PFSK-1 (cell line): ENCODE results near the gene HYLS1.

ENCODE experiments used
- REST ChIP-seq, 2 experiments: IDR thresholded peaks; 2 replicates each; pipeline versions ENCODE4 v1.6.1 to v1.8.0; 2011 to 2012; ENCODE audit warnings: low read depth in 2 of 2, low read length in 2 of 2, control low read depth in 1 of 2, inconsistent platforms in 1 of 2, mild to moderate bottlenecking in 1 of 2, moderate library complexity in 1 of 2; ENCODE audit not compliant: insufficient read depth in 1 of 2
- SIN3A ChIP-seq: IDR thresholded peaks from 2 replicates; pipeline ENCODE4 v1.6.1; 2012; ENCODE audit warnings: mild to moderate bottlenecking, low read length, moderate library complexity, borderline replicate concordance; ENCODE audit not compliant: insufficient read depth
- TAF1 ChIP-seq: IDR thresholded peaks from 2 replicates; pipeline ENCODE4 v1.6.1; 2012; ENCODE audit warnings: low read length, control low read depth, borderline replicate concordance; ENCODE audit not compliant: insufficient read depth

- no peak for TF ChIP-seq TAF1
- no peak for TF ChIP-seq REST (IDR thresholded peaks at IDR 0.05; ENCODE audit: insufficient read depth in 1 of 2, low read depth in 2 of 2, low read length in 2 of 2)
- no peak for TF ChIP-seq SIN3A
Observed at GRCh38 chr11:125930076-125930450, 42.6 kb downstream of the HYLS1 start.
